ENCODE measurements around the gene CMIP.

Gene CMIP

DNA sequence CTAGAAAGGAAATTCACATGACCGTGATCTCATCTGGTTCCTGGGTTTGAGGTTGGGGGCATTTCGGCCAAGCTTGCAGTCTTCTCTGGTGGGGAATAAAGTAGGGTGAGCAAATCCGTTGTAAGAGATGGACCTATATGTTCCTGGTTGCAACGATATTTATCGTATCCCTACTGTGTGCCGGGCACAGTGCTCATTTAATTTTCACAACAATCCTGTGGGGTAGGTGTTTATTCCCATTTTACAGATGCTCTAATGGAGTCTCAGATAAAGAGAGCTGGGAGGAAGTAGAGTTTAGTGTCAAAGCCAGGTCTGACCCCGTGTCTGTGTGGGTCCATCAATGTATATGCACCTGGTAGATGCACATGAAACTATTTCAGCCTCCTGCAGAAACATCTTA is 9.4 kb downstream of the CMIP start:
- Histone ChIP-seq H3K4me3 (ENCODE audit: low read length in 2 of 2) (no peak overlapping the region), H3K9me3 (ENCODE audit: control insufficient read depth in 2 of 2, low read length in 2 of 2) (no peaks in the 10 kb centered on the region), H3K9ac (ENCODE audit: low read depth in 1 of 2, low read length in 2 of 2) (no peak overlapping the region), H3K27ac (ENCODE audit: low read depth in 2 of 2, low read length in 2 of 2) (no peak overlapping the region), H3K4me1 (ENCODE audit: control insufficient read depth in 2 of 2, insufficient read depth in 2 of 2, low read length in 2 of 2) (peaks cover 83 to 87% of the 10 kb centered on the region in 2 donors), H3K27me3 (ENCODE audit: control insufficient read depth in 2 of 2, insufficient read depth in 2 of 2, low read length in 2 of 2) (no peaks in the 10 kb centered on the region), H3K36me3 (ENCODE audit: control insufficient read depth in 2 of 2, insufficient read depth in 2 of 2, low read length in 2 of 2) (peaks cover 4% of the 10 kb centered on the region in 2 donors)

DNA sequence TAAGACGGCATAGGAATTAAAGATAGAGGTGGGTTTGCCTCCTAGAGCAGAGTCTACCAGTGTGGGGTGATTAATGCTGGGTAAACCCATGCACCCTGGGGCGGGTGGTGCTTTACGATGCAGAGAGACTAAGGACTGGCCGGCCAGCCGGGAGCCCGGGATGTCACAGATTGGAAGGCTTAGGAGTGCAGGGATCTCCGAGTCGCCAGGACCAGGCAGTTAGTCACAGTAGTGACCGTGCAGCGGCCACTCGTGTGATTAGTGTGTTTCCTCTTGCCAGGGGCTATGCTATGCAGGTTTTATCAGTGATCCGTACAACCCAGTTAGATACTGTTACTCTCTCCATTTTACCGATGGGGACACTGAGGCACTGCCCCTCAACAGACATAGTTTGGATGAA is 10.4 kb downstream of the CMIP start:
- H3K36me3 ChIP-seq (ENCODE audit: control insufficient read depth in 2 of 2, insufficient read depth in 2 of 2, low read length in 2 of 2) = peaks cover 4 to 6% of the 10 kb centered on the region in 2 donors
- no peaks in the 10 kb centered on the region for H3K27me3 ChIP-seq (ENCODE audit: control insufficient read depth in 2 of 2, insufficient read depth in 2 of 2, low read length in 2 of 2)
- H3K4me3 ChIP-seq (ENCODE audit: low read length in 2 of 2) = no peak overlapping the region
- no peaks in the 10 kb centered on the region for H3K9me3 ChIP-seq (ENCODE audit: control insufficient read depth in 2 of 2, low read length in 2 of 2)
- no peak overlapping the region for H3K9ac ChIP-seq (ENCODE audit: low read depth in 1 of 2, low read length in 2 of 2)
- H3K4me1 ChIP-seq (ENCODE audit: control insufficient read depth in 2 of 2, insufficient read depth in 2 of 2, low read length in 2 of 2) = peaks cover 73 to 81% of the 10 kb centered on the region in 2 donors
- no peak overlapping the region for H3K27ac ChIP-seq (ENCODE audit: low read depth in 2 of 2, low read length in 2 of 2)

DNA sequence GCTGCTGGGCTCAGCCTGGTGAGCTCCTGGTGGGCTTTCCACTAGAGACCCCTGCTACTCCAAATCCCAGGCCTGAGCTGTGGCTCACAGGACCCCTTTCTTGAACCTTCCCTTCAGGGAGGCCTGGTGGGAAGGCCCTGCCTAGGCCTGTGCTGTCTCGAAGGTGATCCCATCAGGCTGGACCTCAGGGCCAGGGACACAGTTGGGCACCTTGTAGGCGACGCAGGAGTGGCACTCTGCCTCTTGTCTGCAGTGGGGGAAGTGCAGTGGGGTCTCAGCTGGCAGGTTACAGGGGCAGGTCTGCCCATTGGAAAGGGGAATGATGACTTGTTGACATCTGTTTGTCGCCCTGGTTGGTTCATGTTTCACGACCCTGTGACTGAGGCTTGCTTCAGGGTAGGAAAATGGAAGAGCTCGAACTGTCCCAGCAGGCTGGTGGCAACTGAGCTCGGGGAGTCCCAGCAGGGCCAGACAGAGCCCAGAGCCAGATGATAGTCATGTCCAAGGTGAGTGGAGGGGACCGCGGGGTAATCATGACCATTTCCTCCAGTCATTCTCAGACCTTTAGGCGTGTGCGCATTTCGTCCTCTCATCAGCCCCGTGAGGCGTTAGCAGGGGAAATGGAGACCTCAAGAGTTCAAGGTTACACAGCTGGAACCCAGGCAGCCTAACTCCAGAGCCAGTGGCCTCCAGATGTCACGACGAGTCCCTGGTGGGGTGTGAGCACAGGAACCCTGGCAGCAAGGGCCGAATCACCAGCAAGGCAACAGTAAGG is 11.3 kb downstream of the CMIP start:
- H3K4me1 ChIP-seq (ENCODE audit: control insufficient read depth in 2 of 2, insufficient read depth in 2 of 2, low read length in 2 of 2) = peaks cover 65 to 77% of the 10 kb centered on the region in 2 donors
- no peak overlapping the region for H3K4me3 ChIP-seq (ENCODE audit: low read length in 2 of 2)
- H3K9me3 ChIP-seq (ENCODE audit: control insufficient read depth in 2 of 2, low read length in 2 of 2) = no peaks in the 10 kb centered on the region
- H3K27me3 ChIP-seq (ENCODE audit: control insufficient read depth in 2 of 2, insufficient read depth in 2 of 2, low read length in 2 of 2) = no peaks in the 10 kb centered on the region
- H3K9ac ChIP-seq (ENCODE audit: low read depth in 1 of 2, low read length in 2 of 2) = peak overlapping the region; percentile 38 to 44
- H3K27ac ChIP-seq (ENCODE audit: low read depth in 2 of 2, low read length in 2 of 2) = peak overlapping the region; percentile 79 to 88
- peaks cover 4 to 6% of the 10 kb centered on the region in 2 donors for H3K36me3 ChIP-seq (ENCODE audit: control insufficient read depth in 2 of 2, insufficient read depth in 2 of 2, low read length in 2 of 2)

DNA sequence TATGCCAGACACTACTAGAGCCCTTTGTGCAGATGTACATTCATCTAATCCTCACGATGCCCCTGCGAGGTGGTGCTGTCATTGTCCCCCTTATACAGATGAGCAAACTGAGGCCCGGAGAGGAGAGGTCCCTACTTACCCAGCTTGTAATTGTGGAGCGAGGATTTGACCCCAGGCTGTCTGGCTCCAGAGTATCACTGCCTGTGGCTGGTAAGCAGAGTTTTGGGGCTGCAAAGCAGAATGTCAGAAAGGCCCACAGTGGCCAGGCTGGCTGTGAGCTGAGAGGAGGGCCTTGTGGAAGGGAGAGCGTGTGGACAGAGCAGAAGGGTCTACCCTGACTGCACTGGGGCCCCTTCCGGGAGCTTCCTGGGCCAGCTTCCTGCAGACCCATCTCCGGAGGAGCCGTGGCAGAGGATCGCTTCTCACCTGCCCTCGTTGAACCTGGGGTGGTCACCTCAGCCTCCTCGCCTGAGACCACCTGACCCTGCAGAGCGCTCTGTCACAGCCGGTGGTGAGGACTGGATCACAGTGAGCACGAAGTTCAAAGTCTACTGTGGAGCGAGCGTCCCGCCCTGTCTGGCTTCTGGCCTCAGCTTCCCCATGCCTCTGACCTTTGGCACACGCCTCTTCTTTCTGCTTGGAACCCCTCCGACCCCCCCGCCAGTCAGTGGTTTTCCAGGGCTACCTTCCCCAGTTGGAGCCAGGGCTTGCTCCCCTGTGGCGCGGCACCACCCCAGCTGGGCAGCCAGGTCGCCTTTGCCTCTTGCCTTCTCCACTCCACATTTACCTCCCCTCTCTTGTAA is 12.1 kb downstream of the CMIP start:
- H3K4me3 ChIP-seq (ENCODE audit: low read length in 2 of 2) = peak overlapping the region; percentile 25 to 44
- no peaks in the 10 kb centered on the region for H3K27me3 ChIP-seq (ENCODE audit: control insufficient read depth in 2 of 2, insufficient read depth in 2 of 2, low read length in 2 of 2)
- peak overlapping the region; percentile 79 to 88 for H3K27ac ChIP-seq (ENCODE audit: low read depth in 2 of 2, low read length in 2 of 2)
- no peaks in the 10 kb centered on the region for H3K9me3 ChIP-seq (ENCODE audit: control insufficient read depth in 2 of 2, low read length in 2 of 2)
- H3K36me3 ChIP-seq (ENCODE audit: control insufficient read depth in 2 of 2, insufficient read depth in 2 of 2, low read length in 2 of 2) = peaks cover 4 to 6% of the 10 kb centered on the region in 2 donors
- H3K4me1 ChIP-seq (ENCODE audit: control insufficient read depth in 2 of 2, insufficient read depth in 2 of 2, low read length in 2 of 2) = peaks cover 59 to 72% of the 10 kb centered on the region in 2 donors
- H3K9ac ChIP-seq (ENCODE audit: low read depth in 1 of 2, low read length in 2 of 2) = peak overlapping the region; percentile 38 to 44

DNA sequence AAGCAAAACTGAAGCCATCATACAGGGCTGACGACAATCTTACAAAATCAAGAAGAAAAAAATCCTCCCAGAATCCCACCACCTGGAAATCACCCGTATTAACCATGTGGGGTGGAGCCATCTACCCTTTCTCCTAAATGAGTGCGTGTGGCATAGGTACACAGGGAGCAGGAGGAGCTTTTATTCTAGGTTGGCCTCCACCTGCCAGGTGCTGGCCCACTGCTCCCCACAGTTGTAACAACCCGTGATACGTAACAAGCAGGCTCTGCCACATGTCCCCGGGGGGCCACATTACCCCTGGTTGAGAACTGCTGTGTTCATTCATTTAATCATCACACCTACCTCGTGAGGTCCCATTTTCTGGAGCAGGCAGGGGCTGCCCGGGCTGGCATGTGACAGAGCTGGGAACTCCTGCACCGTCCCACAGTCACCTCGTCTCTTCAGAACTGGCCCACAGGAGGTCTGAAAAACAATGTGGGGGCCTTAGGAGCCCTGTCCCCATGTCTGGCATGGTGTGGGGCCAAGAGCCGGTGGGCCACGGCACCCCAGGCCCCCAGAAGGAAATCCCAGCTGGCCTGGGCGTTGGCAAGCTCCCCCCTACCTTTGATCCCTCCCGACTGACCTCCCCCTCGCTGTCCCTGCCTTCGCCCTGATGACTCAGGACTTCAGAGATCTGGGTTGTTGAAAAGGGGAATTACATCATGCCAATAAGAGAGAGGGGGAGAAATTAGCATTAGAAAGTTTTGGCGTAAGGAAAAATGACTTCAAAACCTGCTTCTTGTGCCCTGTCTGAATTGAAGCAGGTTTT is 12.9 kb downstream of the CMIP start:
- no peaks in the 10 kb centered on the region for H3K9me3 ChIP-seq (ENCODE audit: control insufficient read depth in 2 of 2, low read length in 2 of 2)
- H3K9ac ChIP-seq (ENCODE audit: low read depth in 1 of 2, low read length in 2 of 2) = peak overlapping the region in 1 of 2 donors; percentile 44
- H3K4me3 ChIP-seq (ENCODE audit: low read length in 2 of 2) = peak overlapping the region in 1 of 2 donors; percentile 2
- H3K27me3 ChIP-seq (ENCODE audit: control insufficient read depth in 2 of 2, insufficient read depth in 2 of 2, low read length in 2 of 2) = no peaks in the 10 kb centered on the region
- H3K27ac ChIP-seq (ENCODE audit: low read depth in 2 of 2, low read length in 2 of 2) = peak overlapping the region; percentile 79 to 88
- peaks cover 4 to 6% of the 10 kb centered on the region in 2 donors for H3K36me3 ChIP-seq (ENCODE audit: control insufficient read depth in 2 of 2, insufficient read depth in 2 of 2, low read length in 2 of 2)
- peaks cover 51 to 70% of the 10 kb centered on the region in 2 donors for H3K4me1 ChIP-seq (ENCODE audit: control insufficient read depth in 2 of 2, insufficient read depth in 2 of 2, low read length in 2 of 2)

GRCh38 chr16:81458149-81458669 is 13.6 kb downstream of the CMIP start:
- no peaks in the 10 kb centered on the region for H3K9me3 ChIP-seq (ENCODE audit: control insufficient read depth in 2 of 2, low read length in 2 of 2)
- H3K4me3 ChIP-seq (ENCODE audit: low read length in 2 of 2) = no peak overlapping the region
- peaks cover 4 to 6% of the 10 kb centered on the region in 2 donors for H3K36me3 ChIP-seq (ENCODE audit: control insufficient read depth in 2 of 2, insufficient read depth in 2 of 2, low read length in 2 of 2)
- peak overlapping the region; percentile 79 to 88 for H3K27ac ChIP-seq (ENCODE audit: low read depth in 2 of 2, low read length in 2 of 2)
- H3K27me3 ChIP-seq (ENCODE audit: control insufficient read depth in 2 of 2, insufficient read depth in 2 of 2, low read length in 2 of 2) = no peaks in the 10 kb centered on the region
- H3K9ac ChIP-seq (ENCODE audit: low read depth in 1 of 2, low read length in 2 of 2) = peak overlapping the region in 1 of 2 donors; percentile 44
- peaks cover 44 to 67% of the 10 kb centered on the region in 2 donors for H3K4me1 ChIP-seq (ENCODE audit: control insufficient read depth in 2 of 2, insufficient read depth in 2 of 2, low read length in 2 of 2)

- Histone ChIP-seq H3K9ac (ENCODE audit: low read depth in 1 of 2, low read length in 2 of 2) (no peak overlapping the region), H3K36me3 (ENCODE audit: control insufficient read depth in 2 of 2, insufficient read depth in 2 of 2, low read length in 2 of 2) (peaks cover 4 to 6% of the 10 kb centered on the region in 2 donors), H3K4me1 (ENCODE audit: control insufficient read depth in 2 of 2, insufficient read depth in 2 of 2, low read length in 2 of 2) (peaks cover 36 to 59% of the 10 kb centered on the region in 2 donors), H3K27ac (ENCODE audit: low read depth in 2 of 2, low read length in 2 of 2) (no peak overlapping the region), H3K4me3 (ENCODE audit: low read length in 2 of 2) (no peak overlapping the region), H3K9me3 (ENCODE audit: control insufficient read depth in 2 of 2, low read length in 2 of 2) (no peaks in the 10 kb centered on the region), H3K27me3 (ENCODE audit: control insufficient read depth in 2 of 2, insufficient read depth in 2 of 2, low read length in 2 of 2) (no peaks in the 10 kb centered on the region)
Measured at GRCh38 chr16:81458827-81459598, 14.4 kb downstream of the CMIP start.

DNA sequence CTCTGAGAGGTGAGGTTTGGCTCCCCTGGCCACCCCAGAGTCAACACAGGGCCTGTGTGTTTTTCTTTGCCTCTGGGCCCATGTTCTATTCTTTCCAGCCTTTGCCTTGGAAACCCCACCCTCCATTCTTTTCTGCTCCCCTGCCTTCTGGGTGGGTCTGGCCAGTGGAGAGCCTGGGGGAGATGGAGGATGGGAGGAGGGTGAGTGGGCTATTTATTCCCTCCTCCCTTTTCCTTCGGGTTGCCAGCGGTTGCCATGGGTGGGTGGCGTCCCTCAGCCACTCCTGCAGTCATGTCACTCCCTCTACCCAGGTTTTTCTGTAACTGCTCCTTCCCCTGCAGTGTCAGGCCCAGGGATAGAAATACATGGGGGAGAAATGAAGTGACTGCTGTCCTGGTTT is 15.5 kb downstream of the CMIP start:
- Histone ChIP-seq H3K4me3 (ENCODE audit: low read length in 2 of 2) (no peak overlapping the region), H3K36me3 (ENCODE audit: control insufficient read depth in 2 of 2, insufficient read depth in 2 of 2, low read length in 2 of 2) (peaks cover 4 to 6% of the 10 kb centered on the region in 2 donors), H3K4me1 (ENCODE audit: control insufficient read depth in 2 of 2, insufficient read depth in 2 of 2, low read length in 2 of 2) (peaks cover 33 to 55% of the 10 kb centered on the region in 2 donors), H3K9me3 (ENCODE audit: control insufficient read depth in 2 of 2, low read length in 2 of 2) (no peaks in the 10 kb centered on the region), H3K27ac (ENCODE audit: low read depth in 2 of 2, low read length in 2 of 2) (no peak overlapping the region), H3K9ac (ENCODE audit: low read depth in 1 of 2, low read length in 2 of 2) (no peak overlapping the region), H3K27me3 (ENCODE audit: control insufficient read depth in 2 of 2, insufficient read depth in 2 of 2, low read length in 2 of 2) (no peaks in the 10 kb centered on the region)

- Histone ChIP-seq H3K27me3 (ENCODE audit: control insufficient read depth in 2 of 2, insufficient read depth in 2 of 2, low read length in 2 of 2) (no peaks in the 10 kb centered on the region), H3K36me3 (ENCODE audit: control insufficient read depth in 2 of 2, insufficient read depth in 2 of 2, low read length in 2 of 2) (peaks cover 4 to 10% of the 10 kb centered on the region in 2 donors), H3K27ac (ENCODE audit: low read depth in 2 of 2, low read length in 2 of 2) (no peak overlapping the region), H3K4me3 (ENCODE audit: low read length in 2 of 2) (no peak overlapping the region), H3K4me1 (ENCODE audit: control insufficient read depth in 2 of 2, insufficient read depth in 2 of 2, low read length in 2 of 2) (peaks cover 24 to 45% of the 10 kb centered on the region in 2 donors), H3K9me3 (ENCODE audit: control insufficient read depth in 2 of 2, low read length in 2 of 2) (no peaks in the 10 kb centered on the region), H3K9ac (ENCODE audit: low read depth in 1 of 2, low read length in 2 of 2) (no peak overlapping the region)
Measured at GRCh38 chr16:81461243-81461642, 16.6 kb downstream of the CMIP start.

Data from mucosa of rectum (tissue), 2 donors.